Keratinocyte (primary cell): Measurements from ENCODE around the gene NR3C2.

ENCODE experiments used
- EZH2 ChIP-seq: IDR thresholded peaks from one replicate; pipeline ENCODE4 v1.6.1; 2012; ENCODE audit warnings: inconsistent platforms, mild to moderate bottlenecking, low read length, moderate library complexity
- TF ChIP-seq, protein P1 (sequence below), 3 experiments: IDR thresholded peaks in 1 of 3; conservative IDR thresholded peaks in 1 of 3; optimal IDR thresholded peaks in 1 of 3; 2 replicates in 2 of 3; 3 replicates in 1 of 3; pipeline versions ENCODE3 to v1.5.1; 2011; ENCODE audit warnings: low read length in 3 of 3, mild to moderate bottlenecking in 3 of 3, moderate library complexity in 2 of 3, control low read depth in 1 of 3, inconsistent platforms in 1 of 3; ENCODE audit not compliant: insufficient read depth in 2 of 3; ENCODE audit errors: extremely low read depth in 1 of 3

DNA sequence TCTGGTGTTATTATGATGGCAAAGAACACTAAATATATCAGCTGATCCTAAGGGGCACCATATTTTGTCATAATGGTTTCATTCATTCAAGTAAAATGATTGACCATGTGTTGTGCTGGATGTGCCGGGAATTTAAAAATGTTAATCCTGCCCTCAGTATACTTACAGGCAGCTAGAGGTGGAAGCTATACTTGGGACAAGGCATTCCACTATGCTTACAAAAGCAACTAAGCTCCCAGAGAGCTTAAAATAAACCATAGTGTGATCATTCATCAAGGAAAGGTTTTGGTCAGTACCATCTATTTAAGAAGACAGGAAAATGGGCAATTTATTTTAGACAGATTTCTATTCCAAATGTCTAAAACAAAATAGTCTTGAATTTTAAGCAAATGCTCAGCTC is 46.4 kb downstream of the NR3C2 start:
- TF ChIP-seq, protein P1, sequence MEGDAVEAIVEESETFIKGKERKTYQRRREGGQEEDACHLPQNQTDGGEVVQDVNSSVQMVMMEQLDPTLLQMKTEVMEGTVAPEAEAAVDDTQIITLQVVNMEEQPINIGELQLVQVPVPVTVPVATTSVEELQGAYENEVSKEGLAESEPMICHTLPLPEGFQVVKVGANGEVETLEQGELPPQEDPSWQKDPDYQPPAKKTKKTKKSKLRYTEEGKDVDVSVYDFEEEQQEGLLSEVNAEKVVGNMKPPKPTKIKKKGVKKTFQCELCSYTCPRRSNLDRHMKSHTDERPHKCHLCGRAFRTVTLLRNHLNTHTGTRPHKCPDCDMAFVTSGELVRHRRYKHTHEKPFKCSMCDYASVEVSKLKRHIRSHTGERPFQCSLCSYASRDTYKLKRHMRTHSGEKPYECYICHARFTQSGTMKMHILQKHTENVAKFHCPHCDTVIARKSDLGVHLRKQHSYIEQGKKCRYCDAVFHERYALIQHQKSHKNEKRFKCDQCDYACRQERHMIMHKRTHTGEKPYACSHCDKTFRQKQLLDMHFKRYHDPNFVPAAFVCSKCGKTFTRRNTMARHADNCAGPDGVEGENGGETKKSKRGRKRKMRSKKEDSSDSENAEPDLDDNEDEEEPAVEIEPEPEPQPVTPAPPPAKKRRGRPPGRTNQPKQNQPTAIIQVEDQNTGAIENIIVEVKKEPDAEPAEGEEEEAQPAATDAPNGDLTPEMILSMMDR (optimal IDR thresholded peaks at IDR 0.05 in 1 of 3, IDR thresholded peaks at IDR 0.05 in 1 of 3, conservative IDR thresholded peaks at IDR 0.05 in 1 of 3; ENCODE audit: extremely low read depth in 1 of 3, insufficient read depth in 2 of 3, low read length in 3 of 3), result no peak
- no peak for TF ChIP-seq EZH2
